Astrocyte (in vitro differentiated cells and primary cell): ENCODE measurements around the gene SPATA13. TPM values are rescaled to one million over a fixed set of nuclear protein-coding genes. Genes with fewer than 3 reads are reported as not detected.

Experiments used
- DNase-seq: peaks from one replicate; pipeline ENCODE4 v3.0.0-alpha.2; 2010; ENCODE audit warnings: low read depth
- FAIRE-seq: peaks from 2 replicates; lab custom pipeline; 2011; peaks lifted over from hg19 to GRCh38; lab: Jason Lieb, UNC
- H2AFZ ChIP-seq: 2 replicates; pipeline ENCODE4 v1.6.0; 2012; ENCODE audit warnings: low read depth, low read length, inconsistent platforms
- H3K27ac ChIP-seq: 2 replicates; pipeline ENCODE4 v1.5.1; 2011; ENCODE audit warnings: low read depth, low read length, inconsistent platforms
- H3K27me3 ChIP-seq: 2 replicates; pipeline ENCODE4 v1.6.0; 2011; ENCODE audit warnings: low read length, inconsistent platforms; ENCODE audit not compliant: insufficient read depth
- H3K36me3 ChIP-seq: 2 replicates; pipeline ENCODE4 v1.5.1; 2011; ENCODE audit warnings: low read length, inconsistent platforms; ENCODE audit not compliant: insufficient read depth
- H3K4me1 ChIP-seq: 2 replicates; pipeline ENCODE4 v1.5.1; 2011; ENCODE audit warnings: low read length, inconsistent platforms; ENCODE audit not compliant: insufficient read depth
- H3K4me2 ChIP-seq: 2 replicates; pipeline ENCODE4 v1.6.0; 2012; ENCODE audit warnings: low read length, inconsistent platforms
- H3K4me3 ChIP-seq: 2 replicates; pipeline ENCODE4 v1.5.1; 2011; ENCODE audit warnings: low read depth, mild to moderate bottlenecking, low read length, inconsistent platforms; ENCODE audit not compliant: insufficient read depth
- H3K79me2 ChIP-seq: 2 replicates; pipeline ENCODE4 v1.6.0; 2012; ENCODE audit warnings: mild to moderate bottlenecking, low read length, inconsistent platforms; ENCODE audit not compliant: insufficient read depth
- H3K9ac ChIP-seq: 2 replicates; pipeline ENCODE4 v1.6.0; 2012; ENCODE audit warnings: mild to moderate bottlenecking, low read length, inconsistent platforms
- H3K9me3 ChIP-seq: 2 replicates; pipeline ENCODE4 v1.5.1; 2012; ENCODE audit warnings: low read depth, mild to moderate bottlenecking, low read length, inconsistent platforms; ENCODE audit not compliant: insufficient read depth
- H4K20me1 ChIP-seq: 2 replicates; pipeline ENCODE4 v1.6.0; 2012; ENCODE audit warnings: low read length, inconsistent platforms; ENCODE audit not compliant: insufficient read depth
- H3K27ac Mint-ChIP-seq: one replicate; pipeline ENCODE4 v1.8.0; 2021; ENCODE audit warnings: mild to moderate bottlenecking, mixed read lengths; ENCODE audit not compliant: unreplicated experiment
- H3K27me3 Mint-ChIP-seq: one replicate; pipeline ENCODE4 v1.8.0; 2021; ENCODE audit warnings: low read depth, mixed read lengths; ENCODE audit not compliant: unreplicated experiment
- H3K36me3 Mint-ChIP-seq: one replicate; pipeline ENCODE4 v1.8.0; 2021; ENCODE audit warnings: low read depth, mixed read lengths; ENCODE audit not compliant: unreplicated experiment
- H3K4me1 Mint-ChIP-seq: one replicate; pipeline ENCODE4 v1.8.0; 2021; ENCODE audit warnings: low read depth, mixed read lengths; ENCODE audit not compliant: unreplicated experiment
- H3K4me3 Mint-ChIP-seq: one replicate; pipeline ENCODE4 v1.8.0; 2021; ENCODE audit warnings: mild to moderate bottlenecking, moderate library complexity, mixed read lengths; ENCODE audit not compliant: unreplicated experiment
- H3K9me3 Mint-ChIP-seq: one replicate; pipeline ENCODE4 v1.8.0; 2021; ENCODE audit warnings: mild to moderate bottlenecking, mixed read lengths; ENCODE audit not compliant: unreplicated experiment
- EZH2 ChIP-seq: IDR thresholded peaks from 2 replicates; pipeline ENCODE4 v1.6.1; 2012; ENCODE audit warnings: mild to moderate bottlenecking, low read length, inconsistent platforms; ENCODE audit not compliant: insufficient read depth
- total RNA-seq: library from RNA; stranded (reverse); gene quantifications from 2 replicates; pipeline ENCODE4 v1.2.1, GENCODE V29; 2021
- TF ChIP-seq, protein P1 (sequence below): IDR thresholded peaks from 2 replicates; pipeline ENCODE4 v1.5.1; 2011; ENCODE audit warnings: low read depth, mild to moderate bottlenecking, inconsistent platforms, low read length, moderate library complexity; ENCODE audit not compliant: insufficient read depth

SPATA13 gene
- total RNA-seq, 1 donor from 2014 or later: 6.2 TPM

DNA sequence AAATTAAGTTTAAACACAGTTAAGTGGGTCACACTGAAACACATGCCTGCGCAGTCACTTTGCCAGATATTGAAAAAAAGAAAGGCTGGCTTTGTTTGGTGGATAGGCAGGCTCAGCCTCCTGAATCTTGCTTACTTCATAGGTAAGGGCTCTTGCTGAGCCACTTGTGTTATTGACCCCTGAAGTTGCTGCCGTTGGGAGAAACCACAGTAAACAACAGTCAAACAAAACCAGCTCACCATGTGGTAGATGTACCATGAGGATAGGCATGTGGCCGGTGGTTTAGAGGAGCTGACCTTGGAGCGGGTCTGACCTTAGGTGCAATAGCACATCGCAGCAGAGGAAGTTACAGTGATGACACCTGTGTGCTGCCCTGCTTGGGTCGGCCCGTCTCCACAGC is 52.2 kb downstream of the SPATA13 start:
- Histone ChIP-seq H2AFZ (no peak overlapping the region), H3K36me3 (no peaks in the 10 kb centered on the region), H3K27ac (no peak overlapping the region), H3K79me2 (no peaks in the 10 kb centered on the region), H3K4me1 (peaks cover 23% of the 10 kb centered on the region), H3K9me3 (no peaks in the 10 kb centered on the region), H3K9ac (no peak overlapping the region), H3K4me2 (no peak overlapping the region), H3K4me3 (no peak overlapping the region), H4K20me1 (no peaks in the 10 kb centered on the region), H3K27me3 (no peaks in the 10 kb centered on the region)
- H3K36me3 Mint-ChIP-seq: no peaks in the 10 kb centered on the region
- TF ChIP-seq, protein P1, sequence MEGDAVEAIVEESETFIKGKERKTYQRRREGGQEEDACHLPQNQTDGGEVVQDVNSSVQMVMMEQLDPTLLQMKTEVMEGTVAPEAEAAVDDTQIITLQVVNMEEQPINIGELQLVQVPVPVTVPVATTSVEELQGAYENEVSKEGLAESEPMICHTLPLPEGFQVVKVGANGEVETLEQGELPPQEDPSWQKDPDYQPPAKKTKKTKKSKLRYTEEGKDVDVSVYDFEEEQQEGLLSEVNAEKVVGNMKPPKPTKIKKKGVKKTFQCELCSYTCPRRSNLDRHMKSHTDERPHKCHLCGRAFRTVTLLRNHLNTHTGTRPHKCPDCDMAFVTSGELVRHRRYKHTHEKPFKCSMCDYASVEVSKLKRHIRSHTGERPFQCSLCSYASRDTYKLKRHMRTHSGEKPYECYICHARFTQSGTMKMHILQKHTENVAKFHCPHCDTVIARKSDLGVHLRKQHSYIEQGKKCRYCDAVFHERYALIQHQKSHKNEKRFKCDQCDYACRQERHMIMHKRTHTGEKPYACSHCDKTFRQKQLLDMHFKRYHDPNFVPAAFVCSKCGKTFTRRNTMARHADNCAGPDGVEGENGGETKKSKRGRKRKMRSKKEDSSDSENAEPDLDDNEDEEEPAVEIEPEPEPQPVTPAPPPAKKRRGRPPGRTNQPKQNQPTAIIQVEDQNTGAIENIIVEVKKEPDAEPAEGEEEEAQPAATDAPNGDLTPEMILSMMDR: no peak
- no peak for TF ChIP-seq EZH2
- no peak overlapping the region for H3K27ac Mint-ChIP-seq
- FAIRE-seq (no peak), DNase-seq (no peak)
- peaks cover 19% of the 10 kb centered on the region for H3K4me1 Mint-ChIP-seq
- H3K4me3 Mint-ChIP-seq: no peak overlapping the region
- no peaks in the 10 kb centered on the region for H3K27me3 Mint-ChIP-seq
- peaks cover 6% of the 10 kb centered on the region for H3K9me3 Mint-ChIP-seq

DNA sequence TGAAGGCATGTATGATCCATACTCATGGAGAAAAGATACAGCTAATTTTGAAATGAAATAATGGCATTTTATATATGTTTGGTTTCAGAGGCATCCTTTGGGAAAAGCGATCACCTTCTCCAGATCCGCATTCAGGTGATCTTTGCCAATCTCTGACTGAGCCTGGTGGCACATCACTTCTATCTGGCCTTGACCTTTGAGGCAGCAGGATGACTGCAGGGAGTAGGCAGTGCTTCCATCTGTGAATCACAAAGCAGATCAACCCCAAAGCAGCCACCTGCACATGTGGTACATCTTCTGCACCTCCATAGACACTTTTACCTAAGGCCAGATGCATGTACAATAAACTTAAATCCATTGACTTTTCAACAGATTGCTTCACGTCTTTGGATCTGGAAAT is 53.4 kb downstream of the SPATA13 start:
- Histone ChIP-seq H3K4me2 (no peak overlapping the region), H3K4me1 (peaks cover 15% of the 10 kb centered on the region), H2AFZ (no peak overlapping the region), H3K36me3 (no peaks in the 10 kb centered on the region), H3K4me3 (no peak overlapping the region), H3K9me3 (no peaks in the 10 kb centered on the region), H3K27me3 (no peaks in the 10 kb centered on the region), H4K20me1 (no peaks in the 10 kb centered on the region), H3K79me2 (no peaks in the 10 kb centered on the region), H3K27ac (no peak overlapping the region), H3K9ac (no peak overlapping the region)
- no peak for TF ChIP-seq EZH2
- TF ChIP-seq, protein P1: no peak
- no peaks in the 10 kb centered on the region for H3K27me3 Mint-ChIP-seq
- FAIRE-seq (no peak), DNase-seq (no peak)
- peaks cover 11% of the 10 kb centered on the region for H3K4me1 Mint-ChIP-seq
- H3K36me3 Mint-ChIP-seq: no peaks in the 10 kb centered on the region
- H3K4me3 Mint-ChIP-seq: no peak overlapping the region
- H3K27ac Mint-ChIP-seq: no peak overlapping the region
- peaks cover 6% of the 10 kb centered on the region for H3K9me3 Mint-ChIP-seq

DNA sequence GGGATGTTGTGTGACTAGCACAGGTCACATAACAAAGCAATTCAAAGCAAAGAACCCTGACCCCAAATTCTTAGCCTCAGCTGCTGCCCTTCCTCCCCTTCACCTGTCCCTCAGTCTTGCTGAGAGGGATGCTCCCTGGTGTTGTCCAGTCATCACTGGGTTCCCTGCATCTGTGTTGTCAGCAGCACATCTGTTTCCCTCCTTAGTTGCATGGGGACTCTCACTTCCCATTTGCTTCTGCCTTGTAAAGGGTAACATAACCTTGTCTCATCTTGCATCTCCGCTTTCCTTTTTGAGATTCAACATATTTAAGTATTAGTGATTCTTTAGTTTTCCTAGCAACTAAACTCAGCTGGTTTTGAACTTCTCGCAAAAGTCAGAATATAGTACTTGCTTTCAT is 54.0 kb downstream of the SPATA13 start:
- Mint-ChIP-seq H3K9me3 (peaks cover 3% of the 10 kb centered on the region), H3K36me3 (no peaks in the 10 kb centered on the region), H3K4me3 (no peak overlapping the region), H3K27me3 (no peaks in the 10 kb centered on the region), H3K27ac (no peak overlapping the region), H3K4me1 (peaks cover 10% of the 10 kb centered on the region)
- Histone ChIP-seq H3K79me2 (no peaks in the 10 kb centered on the region), H2AFZ (no peak overlapping the region), H3K27me3 (no peaks in the 10 kb centered on the region), H4K20me1 (no peaks in the 10 kb centered on the region), H3K27ac (no peak overlapping the region), H3K9ac (no peak overlapping the region), H3K4me2 (no peak overlapping the region), H3K4me1 (peaks cover 14% of the 10 kb centered on the region), H3K4me3 (no peak overlapping the region), H3K9me3 (no peaks in the 10 kb centered on the region), H3K36me3 (no peaks in the 10 kb centered on the region)
- FAIRE-seq: no peak
- no peak for TF ChIP-seq EZH2
- TF ChIP-seq, protein P1: no peak
- no peak for DNase-seq
